Measurements from ENCODE around the gene SLC12A8.

- TF ChIP-seq, protein P1, sequence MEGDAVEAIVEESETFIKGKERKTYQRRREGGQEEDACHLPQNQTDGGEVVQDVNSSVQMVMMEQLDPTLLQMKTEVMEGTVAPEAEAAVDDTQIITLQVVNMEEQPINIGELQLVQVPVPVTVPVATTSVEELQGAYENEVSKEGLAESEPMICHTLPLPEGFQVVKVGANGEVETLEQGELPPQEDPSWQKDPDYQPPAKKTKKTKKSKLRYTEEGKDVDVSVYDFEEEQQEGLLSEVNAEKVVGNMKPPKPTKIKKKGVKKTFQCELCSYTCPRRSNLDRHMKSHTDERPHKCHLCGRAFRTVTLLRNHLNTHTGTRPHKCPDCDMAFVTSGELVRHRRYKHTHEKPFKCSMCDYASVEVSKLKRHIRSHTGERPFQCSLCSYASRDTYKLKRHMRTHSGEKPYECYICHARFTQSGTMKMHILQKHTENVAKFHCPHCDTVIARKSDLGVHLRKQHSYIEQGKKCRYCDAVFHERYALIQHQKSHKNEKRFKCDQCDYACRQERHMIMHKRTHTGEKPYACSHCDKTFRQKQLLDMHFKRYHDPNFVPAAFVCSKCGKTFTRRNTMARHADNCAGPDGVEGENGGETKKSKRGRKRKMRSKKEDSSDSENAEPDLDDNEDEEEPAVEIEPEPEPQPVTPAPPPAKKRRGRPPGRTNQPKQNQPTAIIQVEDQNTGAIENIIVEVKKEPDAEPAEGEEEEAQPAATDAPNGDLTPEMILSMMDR (conservative IDR thresholded peaks at IDR 0.05; ENCODE audit: low read depth in 2 of 2) = no peak
- TF ChIP-seq ZNF331 (CRISPR knock-in tag; IDR thresholded peaks at IDR 0.05; ENCODE audit: low read depth) = no peak
- no peak for TF ChIP-seq POLR2AphosphoS5 (IDR thresholded peaks at IDR 0.05; ENCODE audit: low read depth)
- TF ChIP-seq EZH2 (IDR thresholded peaks at IDR 0.05; ENCODE audit: low read depth, unreplicated experiment) = no peak
- no peak for TF ChIP-seq JUNB (IDR thresholded peaks at IDR 0.05; ENCODE audit: unreplicated experiment)
- TF ChIP-seq ZNF114 (CRISPR knock-in tag; IDR thresholded peaks at IDR 0.05) = no peak
Measured at GRCh38 chr3:125051205-125051604, 161.3 kb downstream of the SLC12A8 start.
